Rectal smooth muscle tissue (tissue), 1 donor: ENCODE results near the gene ZNF446.
"Not testable (repeated sequence)": the region's sequence is repeated elsewhere in the genome, so short reads cannot be mapped to it uniquely, and the experiment has no call there.

ENCODE experiments used
- H3K27ac ChIP-seq: one replicate; pipeline ENCODE4 v1.7.0; 2013; ENCODE audit warnings: low read depth, low read length, inconsistent platforms
- H3K27me3 ChIP-seq: one replicate; pipeline ENCODE4 v1.7.0; 2013; ENCODE audit warnings: low read length; ENCODE audit not compliant: control insufficient read depth, insufficient read depth
- H3K36me3 ChIP-seq: one replicate; pipeline ENCODE4 v1.7.0; 2013; ENCODE audit warnings: low read length; ENCODE audit not compliant: control insufficient read depth, insufficient read depth
- H3K4me1 ChIP-seq: one replicate; pipeline ENCODE4 v1.7.0; 2013; ENCODE audit warnings: low read length; ENCODE audit not compliant: control insufficient read depth, insufficient read depth
- H3K4me3 ChIP-seq: one replicate; pipeline ENCODE4 v1.7.0; 2013; ENCODE audit warnings: low read length
- H3K9ac ChIP-seq: one replicate; pipeline ENCODE4 v1.7.0; 2013; ENCODE audit warnings: low read length

The ZNF446 gene

DNA sequence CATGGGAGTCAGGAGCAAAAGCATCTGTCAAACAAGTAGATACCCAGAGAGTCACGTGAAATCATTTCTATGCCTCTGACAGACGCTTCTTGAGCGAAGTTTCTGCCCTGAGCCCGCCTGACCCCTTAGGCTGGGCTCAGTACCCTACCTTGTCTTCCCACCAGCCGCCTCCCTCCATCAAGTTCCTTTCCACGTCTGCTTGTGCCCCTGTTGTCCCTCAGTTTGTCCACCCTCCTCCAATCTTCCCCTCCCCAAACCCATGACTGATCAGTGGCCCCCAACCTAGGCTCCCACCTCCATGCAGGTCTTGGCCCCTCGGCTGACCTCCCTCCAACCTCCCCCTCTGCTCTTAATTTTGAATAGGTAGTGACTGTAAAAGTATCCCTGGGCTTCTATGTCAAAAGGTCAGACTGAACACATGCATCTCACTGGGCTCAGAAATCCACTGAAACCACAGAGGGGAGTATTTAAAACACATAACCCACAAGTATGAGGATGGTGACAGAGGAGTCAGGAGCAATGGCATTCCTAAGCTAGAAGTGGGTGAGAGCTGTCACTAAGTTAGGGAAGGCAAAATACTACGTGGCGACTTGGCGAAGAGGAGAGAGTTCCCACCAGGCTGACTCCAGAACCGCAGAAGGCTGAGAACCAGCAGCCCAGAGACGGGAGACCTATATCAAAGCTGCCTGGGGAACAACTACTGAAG is 1.7 kb upstream of the ZNF446 start:
- Histone ChIP-seq H3K27ac (no peak overlapping the region), H3K9ac (no peak overlapping the region), H3K4me1 (peaks cover 4% of the 10 kb centered on the region), H3K36me3 (peaks cover 15% of the 10 kb centered on the region), H3K27me3 (no peaks in the 10 kb centered on the region), H3K4me3 (no peak overlapping the region)

- no peak overlapping the region for H3K9ac ChIP-seq
- H3K27me3 ChIP-seq, result no peaks in the 10 kb centered on the region
- peak overlapping the region; percentile 91 for H3K27ac ChIP-seq
- peak overlapping the region; percentile 88 for H3K4me3 ChIP-seq
- H3K36me3 ChIP-seq, result peaks cover 15% of the 10 kb centered on the region
- peaks cover 4% of the 10 kb centered on the region for H3K4me1 ChIP-seq
Measured at GRCh38 chr19:58474997-58475713, 997 bp upstream of the ZNF446 start.

DNA sequence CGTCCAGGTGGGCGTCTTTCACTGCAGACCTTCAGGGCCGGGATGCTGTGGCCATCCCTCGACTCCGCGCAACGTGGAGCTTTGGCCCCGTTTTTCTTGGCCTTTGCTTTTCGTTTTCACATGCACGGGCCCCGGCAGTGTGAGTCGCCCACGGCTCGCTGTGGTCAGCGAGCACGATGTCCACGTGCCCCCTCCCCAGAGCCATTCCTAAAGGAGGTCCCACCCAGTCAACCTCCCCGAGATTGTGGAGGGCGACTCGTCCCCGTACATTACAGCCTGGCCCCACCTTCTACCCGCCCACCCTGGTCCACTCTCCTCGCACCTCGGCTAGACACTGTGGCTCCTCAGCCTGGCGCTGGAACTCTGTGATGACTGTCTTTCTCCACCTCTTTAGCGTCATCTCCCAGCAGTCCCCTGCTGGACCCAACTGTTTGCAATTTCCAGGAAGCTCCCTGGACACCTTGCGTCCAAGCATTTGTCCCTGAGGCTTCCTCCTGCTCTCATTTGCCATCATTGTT is 405 bp downstream of the ZNF446 start:
- peak overlapping the region; percentile 88 for H3K4me3 ChIP-seq
- peak overlapping the region; percentile 91 for H3K27ac ChIP-seq
- peaks cover 4% of the 10 kb centered on the region for H3K4me1 ChIP-seq
- H3K36me3 ChIP-seq, result peaks cover 13% of the 10 kb centered on the region
- H3K27me3 ChIP-seq, result no peaks in the 10 kb centered on the region
- H3K9ac ChIP-seq, result peak overlapping the region; percentile 59

DNA sequence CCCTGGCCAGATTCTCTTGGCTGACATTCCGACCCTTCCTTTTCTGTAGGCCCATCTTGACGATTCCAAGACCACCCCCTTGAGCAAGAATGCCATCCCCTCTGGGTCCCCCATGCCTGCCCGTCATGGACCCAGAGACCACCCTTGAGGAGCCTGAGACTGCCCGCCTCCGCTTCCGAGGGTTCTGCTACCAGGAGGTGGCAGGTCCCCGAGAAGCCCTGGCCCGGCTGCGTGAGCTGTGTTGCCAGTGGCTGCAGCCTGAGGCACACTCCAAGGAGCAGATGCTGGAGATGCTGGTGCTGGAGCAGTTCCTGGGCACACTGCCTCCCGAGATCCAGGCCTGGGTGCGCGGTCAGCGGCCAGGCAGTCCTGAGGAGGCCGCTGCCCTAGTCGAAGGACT is 978 bp downstream of the ZNF446 start:
- Histone ChIP-seq H3K27ac (peak overlapping the region; percentile 13), H3K36me3 (peaks cover 12% of the 10 kb centered on the region), H3K9ac (no peak overlapping the region), H3K4me1 (peaks cover 4% of the 10 kb centered on the region), H3K4me3 (peak overlapping the region; percentile 88), H3K27me3 (no peaks in the 10 kb centered on the region)

DNA sequence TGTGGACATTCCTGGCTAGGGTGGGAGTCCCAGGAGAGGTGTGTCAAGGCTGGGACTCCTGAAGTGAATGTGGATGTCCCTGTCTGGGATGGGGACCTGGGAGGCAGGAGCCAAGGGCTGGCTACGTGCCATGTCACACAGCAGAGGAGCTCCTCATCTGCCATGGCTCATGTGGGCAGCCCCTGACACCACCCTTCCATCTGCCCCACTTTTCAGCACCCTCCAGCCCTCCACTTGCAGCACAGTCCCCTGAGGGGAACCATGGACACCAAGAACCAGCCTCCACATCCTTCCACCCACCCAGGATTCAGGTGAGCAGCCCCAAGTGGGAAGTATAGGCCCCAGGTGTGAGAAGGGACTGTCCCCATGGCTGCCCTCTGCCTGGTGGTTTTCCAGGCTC is 1.7 kb downstream of the ZNF446 start:
- Histone ChIP-seq H3K4me1 (peaks cover 4% of the 10 kb centered on the region), H3K36me3 (peaks cover 4% of the 10 kb centered on the region), H3K4me3 (no peak overlapping the region), H3K27me3 (no peaks in the 10 kb centered on the region), H3K9ac (no peak overlapping the region), H3K27ac (no peak overlapping the region)

DNA sequence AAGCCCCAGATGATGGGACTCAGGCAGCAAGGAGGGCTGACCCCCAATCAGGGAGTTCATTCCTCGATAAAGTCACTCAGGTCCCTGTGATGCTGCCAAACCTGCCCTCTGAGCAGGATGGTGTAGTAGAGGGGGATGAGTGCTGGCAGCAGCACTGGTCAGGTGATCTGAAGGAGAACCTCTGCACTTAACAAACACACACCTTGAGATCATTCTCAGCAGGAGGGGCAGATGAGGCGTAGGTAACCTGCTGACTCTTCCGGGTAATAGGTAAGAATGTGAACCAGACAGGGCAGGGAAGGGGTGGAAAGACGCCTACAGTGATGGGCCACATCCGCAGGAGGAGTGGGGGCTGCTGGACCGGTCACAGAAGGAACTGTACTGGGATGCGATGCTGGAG is 3.2 kb downstream of the ZNF446 start:
- H3K9ac ChIP-seq, result no peak overlapping the region
- no peaks in the 10 kb centered on the region for H3K36me3 ChIP-seq
- H3K27me3 ChIP-seq, result no peaks in the 10 kb centered on the region
- peaks cover 4% of the 10 kb centered on the region for H3K4me1 ChIP-seq
- H3K27ac ChIP-seq, result no peak overlapping the region
- H3K4me3 ChIP-seq, result no peak overlapping the region

- Histone ChIP-seq H3K36me3 (no peaks in the 10 kb centered on the region), H3K4me1 (peaks cover 4% of the 10 kb centered on the region), H3K4me3 (no peak overlapping the region), H3K27me3 (no peaks in the 10 kb centered on the region), H3K9ac (no peak overlapping the region), H3K27ac (no peak overlapping the region)
Measured at GRCh38 chr19:58479736-58480480, 3.8 kb downstream of the ZNF446 start.

GRCh38 chr19:58480481-58480830 is 4.3 kb downstream of the ZNF446 start:
- no peaks in the 10 kb centered on the region for H3K36me3 ChIP-seq
- H3K4me3 ChIP-seq, result no peak overlapping the region
- no peak overlapping the region for H3K27ac ChIP-seq
- peaks cover 4% of the 10 kb centered on the region for H3K4me1 ChIP-seq
- no peak overlapping the region for H3K9ac ChIP-seq
- H3K27me3 ChIP-seq, result no peaks in the 10 kb centered on the region

DNA sequence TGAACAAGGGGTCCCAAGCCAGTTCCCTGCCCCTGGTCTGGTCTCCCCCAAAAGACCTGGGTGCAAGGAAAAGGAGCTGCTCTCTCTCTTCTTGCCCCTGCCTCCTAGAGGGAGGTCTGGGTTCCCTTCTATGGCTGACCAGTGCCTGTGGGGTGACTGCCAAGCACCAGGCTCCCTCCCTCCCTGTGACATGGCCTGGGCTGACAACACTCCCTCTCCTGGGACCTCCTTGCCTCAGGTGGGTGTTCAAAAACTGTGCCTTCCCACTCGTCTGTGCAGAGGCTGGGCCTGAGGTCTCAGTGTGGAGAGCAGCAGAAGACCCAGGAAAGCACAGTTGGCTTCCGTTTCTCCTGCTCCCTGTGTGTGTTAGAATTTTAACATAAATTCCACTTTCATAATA is 4.7 kb downstream of the ZNF446 start:
- no peaks in the 10 kb centered on the region for H3K27me3 ChIP-seq
- peaks cover 4% of the 10 kb centered on the region for H3K4me1 ChIP-seq
- H3K9ac ChIP-seq, result no peak overlapping the region
- no peaks in the 10 kb centered on the region for H3K36me3 ChIP-seq
- H3K27ac ChIP-seq, result no peak overlapping the region
- H3K4me3 ChIP-seq, result no peak overlapping the region

- Histone ChIP-seq H3K9ac (no peak overlapping the region), H3K36me3 (no peaks in the 10 kb centered on the region), H3K27me3 (no peaks in the 10 kb centered on the region), H3K4me1 (no peaks in the 10 kb centered on the region), H3K4me3 (no peak overlapping the region), H3K27ac (no peak overlapping the region)
Measured at GRCh38 chr19:58482372-58482771, 6.2 kb downstream of the ZNF446 start.

- no peak overlapping the region for H3K27ac ChIP-seq
- H3K4me3 ChIP-seq, result no peak overlapping the region
- H3K27me3 ChIP-seq, result no peaks in the 10 kb centered on the region
- H3K36me3 ChIP-seq, result no peaks in the 10 kb centered on the region
- H3K4me1 ChIP-seq, result no peaks in the 10 kb centered on the region
- H3K9ac ChIP-seq, result no peak overlapping the region
Measured at GRCh38 chr19:58483776-58484175, 7.6 kb downstream of the ZNF446 start.

GRCh38 chr19:58484349-58484748 is 8.2 kb downstream of the ZNF446 start:
- not testable (repeated sequence) for H3K9ac ChIP-seq, H3K27me3 ChIP-seq, H3K4me1 ChIP-seq, H3K27ac ChIP-seq, H3K36me3 ChIP-seq, H3K4me3 ChIP-seq
